ENCODE measurements around the gene TEKT5.

The TEKT5 gene

DNA sequence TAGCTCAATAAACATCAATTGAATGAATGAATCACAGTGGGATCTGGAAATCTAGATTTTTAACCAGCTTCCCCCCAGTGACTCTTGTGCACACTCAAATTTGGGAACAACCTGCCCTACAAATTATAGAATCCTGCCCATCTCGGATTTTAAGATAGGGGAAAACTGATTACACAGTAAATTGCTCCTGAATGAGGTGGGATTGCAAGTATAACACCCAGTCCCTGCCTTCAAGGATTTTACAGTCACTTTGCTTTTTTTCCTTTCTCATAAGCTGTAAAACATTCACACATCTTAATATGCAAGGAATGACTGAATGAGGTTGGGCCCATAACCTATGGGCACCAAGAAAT, 48.5 kb downstream of the TEKT5 start:
- TF ChIP-seq, protein P1, sequence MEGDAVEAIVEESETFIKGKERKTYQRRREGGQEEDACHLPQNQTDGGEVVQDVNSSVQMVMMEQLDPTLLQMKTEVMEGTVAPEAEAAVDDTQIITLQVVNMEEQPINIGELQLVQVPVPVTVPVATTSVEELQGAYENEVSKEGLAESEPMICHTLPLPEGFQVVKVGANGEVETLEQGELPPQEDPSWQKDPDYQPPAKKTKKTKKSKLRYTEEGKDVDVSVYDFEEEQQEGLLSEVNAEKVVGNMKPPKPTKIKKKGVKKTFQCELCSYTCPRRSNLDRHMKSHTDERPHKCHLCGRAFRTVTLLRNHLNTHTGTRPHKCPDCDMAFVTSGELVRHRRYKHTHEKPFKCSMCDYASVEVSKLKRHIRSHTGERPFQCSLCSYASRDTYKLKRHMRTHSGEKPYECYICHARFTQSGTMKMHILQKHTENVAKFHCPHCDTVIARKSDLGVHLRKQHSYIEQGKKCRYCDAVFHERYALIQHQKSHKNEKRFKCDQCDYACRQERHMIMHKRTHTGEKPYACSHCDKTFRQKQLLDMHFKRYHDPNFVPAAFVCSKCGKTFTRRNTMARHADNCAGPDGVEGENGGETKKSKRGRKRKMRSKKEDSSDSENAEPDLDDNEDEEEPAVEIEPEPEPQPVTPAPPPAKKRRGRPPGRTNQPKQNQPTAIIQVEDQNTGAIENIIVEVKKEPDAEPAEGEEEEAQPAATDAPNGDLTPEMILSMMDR (IDR thresholded peaks at IDR 0.05; ENCODE audit: control insufficient read depth, extremely low read depth, insufficient read depth), result no peak

DNA sequence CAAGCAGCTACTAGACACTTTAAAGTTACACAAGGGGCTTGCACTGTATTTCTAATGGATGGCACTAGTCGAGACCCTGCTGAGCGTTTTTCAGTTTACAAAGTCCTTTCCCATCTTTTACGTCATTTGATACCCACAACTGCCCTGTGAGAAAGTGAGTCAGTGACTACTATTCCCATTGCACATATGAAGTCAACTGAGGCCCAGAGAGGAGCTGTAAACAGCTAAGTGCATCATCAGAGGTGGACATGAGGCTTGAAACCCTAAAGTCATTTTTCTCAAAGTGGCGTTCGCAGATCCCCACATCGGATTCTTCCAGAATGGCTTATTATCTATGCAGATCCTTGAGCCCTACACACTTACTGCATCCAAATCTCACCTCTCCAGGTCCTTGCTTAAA, 50.6 kb downstream of the TEKT5 start:
- H3K4me3 ChIP-seq (ENCODE audit: low read depth, low read length), result no peak overlapping the region
- DNase-seq (ENCODE audit: low read depth), result no peak
- TF ChIP-seq, protein P1 (IDR thresholded peaks at IDR 0.05; ENCODE audit: control insufficient read depth, extremely low read depth, insufficient read depth), result no peak

More for the DNA sequence above, 48.5 kb downstream of the TEKT5 start:
- no peak overlapping the region for H3K4me3 ChIP-seq (ENCODE audit: low read depth, low read length)
- no peak for DNase-seq (ENCODE audit: low read depth)

DNA sequence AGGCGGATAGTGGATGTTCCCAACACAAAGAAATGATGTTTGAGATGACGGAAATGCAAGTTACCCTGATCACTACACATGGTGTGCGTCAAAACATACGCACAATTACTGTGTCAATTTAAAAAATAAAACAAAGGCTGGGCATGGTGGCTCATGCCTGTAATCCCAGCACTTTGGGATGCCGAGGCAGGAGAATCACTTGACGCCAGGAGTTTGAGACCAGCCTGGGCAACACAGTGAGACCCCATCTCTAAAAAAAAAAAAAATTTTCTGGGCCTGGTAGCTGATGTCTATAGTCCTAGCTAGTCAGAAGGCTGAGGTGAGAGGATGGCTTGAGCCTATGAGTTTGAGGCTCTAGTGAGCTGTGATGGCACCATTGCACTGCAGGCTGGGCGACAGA, 51.8 kb downstream of the TEKT5 start:
- DNase-seq (ENCODE audit: low read depth), result no peak
- TF ChIP-seq, protein P1 (IDR thresholded peaks at IDR 0.05; ENCODE audit: control insufficient read depth, extremely low read depth, insufficient read depth), result no peak
- no peak overlapping the region for H3K4me3 ChIP-seq (ENCODE audit: low read depth, low read length)

DNA sequence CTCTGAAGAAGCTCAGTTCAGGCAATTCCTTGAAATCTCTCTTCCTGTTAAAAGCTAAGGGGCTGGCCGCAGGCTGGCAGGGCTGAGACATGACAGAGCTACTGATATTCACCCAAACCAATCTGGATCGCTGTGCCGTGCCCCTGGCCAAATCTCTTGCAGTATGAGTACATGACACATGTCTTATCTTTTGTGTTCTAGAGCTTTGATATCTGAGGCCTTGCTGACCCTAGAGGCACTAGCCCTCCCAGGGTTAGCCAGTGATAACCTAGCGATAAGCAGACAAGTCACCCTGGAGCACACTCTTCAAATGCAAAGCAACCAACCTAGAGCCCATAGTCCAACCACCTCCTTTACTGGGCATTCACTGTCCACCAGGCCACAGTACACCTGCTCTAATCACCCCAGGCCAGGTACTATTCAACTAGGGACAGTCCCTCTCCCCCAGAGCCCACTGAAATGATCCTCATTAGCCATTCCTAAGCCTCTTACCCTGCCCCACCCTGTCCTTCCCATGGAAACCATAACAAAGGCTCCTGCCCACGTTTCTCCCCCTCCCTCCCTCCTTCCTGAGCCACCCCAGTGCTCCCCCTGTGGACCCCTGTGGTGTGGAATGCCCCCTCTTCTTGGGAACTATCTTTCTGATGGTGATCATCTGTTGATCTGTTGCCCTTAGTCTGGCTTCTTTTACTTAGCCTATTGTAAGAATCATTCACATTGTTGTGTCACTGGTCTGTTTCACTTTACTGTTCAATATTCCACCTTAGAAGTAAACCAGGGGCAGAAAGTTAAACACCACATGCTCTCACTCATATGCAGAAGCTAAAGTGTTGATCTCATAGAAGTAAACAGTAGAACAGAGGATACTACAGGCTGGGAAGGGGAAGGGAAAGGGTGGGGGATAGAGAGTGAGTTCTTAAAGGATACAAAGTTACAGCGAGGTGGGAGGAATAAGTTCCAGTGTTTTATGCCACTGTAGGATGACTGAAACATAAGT, 52.5 kb downstream of the TEKT5 start:
- TF ChIP-seq, protein P1 (IDR thresholded peaks at IDR 0.05; ENCODE audit: control insufficient read depth, extremely low read depth, insufficient read depth), result no peak
- H3K4me3 ChIP-seq (ENCODE audit: low read depth, low read length), result no peak overlapping the region
- no peak for DNase-seq (ENCODE audit: low read depth)

DNA sequence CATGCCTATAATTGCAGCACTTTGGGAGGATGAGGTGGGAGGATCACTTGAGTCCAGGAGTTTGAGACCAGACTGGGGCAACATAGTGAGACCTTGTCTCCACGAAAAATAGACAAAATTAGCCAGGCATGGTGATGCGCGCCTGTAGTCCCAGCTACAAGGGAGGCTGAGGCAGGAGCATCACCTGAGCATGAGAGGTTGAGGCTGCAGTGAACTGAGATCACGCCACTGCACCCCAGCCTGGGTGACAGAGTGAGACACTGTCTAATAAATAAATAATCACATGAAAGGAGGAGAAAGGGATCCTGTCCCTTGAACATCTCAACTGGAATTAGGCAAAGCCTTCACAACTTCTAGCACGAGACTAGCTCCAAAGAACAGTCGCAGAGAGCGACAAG, 53.2 kb downstream of the TEKT5 start:
- TF ChIP-seq, protein P1 (IDR thresholded peaks at IDR 0.05; ENCODE audit: control insufficient read depth, extremely low read depth, insufficient read depth), result no peak
- no peak overlapping the region for H3K4me3 ChIP-seq (ENCODE audit: low read depth, low read length)
- DNase-seq (ENCODE audit: low read depth), result no peak

DNA sequence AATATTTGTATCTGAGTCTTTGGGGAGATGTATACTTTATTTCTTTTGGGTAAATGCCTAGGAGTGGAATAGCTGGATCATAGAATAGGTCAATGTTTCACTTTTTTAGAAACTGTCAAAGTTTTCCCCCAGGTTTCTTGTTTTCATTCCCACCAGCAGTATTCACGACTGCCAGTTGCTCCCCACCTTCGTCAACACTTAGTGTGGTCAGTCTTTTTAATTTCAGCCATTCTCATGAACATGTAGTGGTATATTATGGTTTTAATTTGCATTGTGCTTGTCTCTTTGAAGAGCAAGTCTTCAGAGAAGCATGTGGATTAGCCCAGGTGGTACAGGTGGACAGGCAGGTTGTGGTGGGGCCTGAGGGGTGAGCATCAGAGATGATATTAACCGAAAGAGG, 53.8 kb downstream of the TEKT5 start:
- H3K4me3 ChIP-seq (ENCODE audit: low read depth, low read length), result no peak overlapping the region
- DNase-seq (ENCODE audit: low read depth), result no peak
- TF ChIP-seq, protein P1 (IDR thresholded peaks at IDR 0.05; ENCODE audit: control insufficient read depth, extremely low read depth, insufficient read depth), result no peak
